Measurements from ENCODE around the gene KRTAP5-1. TPM values are rescaled to one million over a fixed set of nuclear protein-coding genes. Genes with fewer than 3 reads are reported as not detected.

KRTAP5-1 gene
- polyA plus RNA-seq, 1 of the 3 experiments (the other 2 are of a cell fraction), result not detected

DNA sequence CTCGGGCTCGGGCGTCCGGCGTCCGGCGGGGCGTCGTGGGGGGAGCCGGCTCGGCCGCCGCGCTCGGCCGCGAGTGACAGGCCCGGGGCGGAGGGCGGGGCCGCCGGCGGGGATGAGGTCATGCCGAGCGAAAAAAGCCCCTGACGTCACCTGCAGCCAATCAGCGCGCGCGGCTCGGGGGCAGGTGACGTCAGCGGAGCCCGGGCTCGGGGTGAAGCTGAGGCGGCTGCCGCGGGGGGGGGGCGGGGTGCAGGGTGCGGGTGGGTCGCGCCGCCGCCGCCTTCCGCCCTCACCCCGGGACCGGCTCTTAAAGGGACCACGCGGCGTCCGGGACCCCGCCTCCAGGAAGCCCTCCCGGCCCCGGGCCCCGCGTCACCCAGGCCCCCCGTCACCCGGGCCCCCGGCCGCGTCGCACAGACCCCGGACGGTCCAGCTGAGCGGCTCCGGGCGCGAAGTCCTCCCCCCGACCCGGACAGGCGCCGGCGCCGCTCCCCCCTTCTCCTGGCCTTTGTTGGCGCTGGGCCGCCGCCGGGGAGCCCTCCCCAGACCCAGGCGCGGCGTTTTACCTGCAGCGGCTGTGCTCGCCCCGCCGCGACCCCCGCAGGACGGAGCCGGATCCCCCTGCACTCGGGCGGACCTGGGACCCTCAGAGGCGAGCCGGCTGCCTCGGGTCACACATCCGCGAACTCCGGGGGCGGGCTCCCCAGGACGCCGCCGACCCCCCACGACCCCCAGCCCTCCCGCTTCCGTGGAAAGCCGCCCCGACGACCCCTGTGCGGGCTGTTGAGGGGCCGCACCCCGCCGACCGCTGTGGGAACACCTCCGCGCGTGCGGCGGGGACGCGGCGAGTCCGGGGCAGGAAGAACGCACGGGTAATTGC lies 12.6 kb downstream of the KRTAP5-1 start, which contains the start of gene DUSP8 (continued):
- TF ChIP-seq MXI1 (IDR thresholded peaks at IDR 0.05; ENCODE audit: low read depth, low read length), result no peak
- TF ChIP-seq FOXJ3 (CRISPR knock-in tag; IDR thresholded peaks at IDR 0.05), result no peak
- TF ChIP-seq EP300 (IDR thresholded peaks at IDR 0.05; ENCODE audit: borderline replicate concordance in 1 of 2, low read depth in 1 of 2, low read length in 1 of 2), result no peak
- TF ChIP-seq, protein P1, sequence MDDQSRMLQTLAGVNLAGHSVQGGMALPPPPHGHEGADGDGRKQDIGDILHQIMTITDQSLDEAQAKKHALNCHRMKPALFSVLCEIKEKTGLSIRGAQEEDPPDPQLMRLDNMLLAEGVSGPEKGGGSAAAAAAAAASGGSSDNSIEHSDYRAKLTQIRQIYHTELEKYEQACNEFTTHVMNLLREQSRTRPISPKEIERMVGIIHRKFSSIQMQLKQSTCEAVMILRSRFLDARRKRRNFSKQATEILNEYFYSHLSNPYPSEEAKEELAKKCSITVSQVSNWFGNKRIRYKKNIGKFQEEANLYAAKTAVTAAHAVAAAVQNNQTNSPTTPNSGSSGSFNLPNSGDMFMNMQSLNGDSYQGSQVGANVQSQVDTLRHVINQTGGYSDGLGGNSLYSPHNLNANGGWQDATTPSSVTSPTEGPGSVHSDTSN (IDR thresholded peaks at IDR 0.05), result peak; percentile 29; the same call in 1 of the 2 replicates
- TF ChIP-seq, protein P2, sequence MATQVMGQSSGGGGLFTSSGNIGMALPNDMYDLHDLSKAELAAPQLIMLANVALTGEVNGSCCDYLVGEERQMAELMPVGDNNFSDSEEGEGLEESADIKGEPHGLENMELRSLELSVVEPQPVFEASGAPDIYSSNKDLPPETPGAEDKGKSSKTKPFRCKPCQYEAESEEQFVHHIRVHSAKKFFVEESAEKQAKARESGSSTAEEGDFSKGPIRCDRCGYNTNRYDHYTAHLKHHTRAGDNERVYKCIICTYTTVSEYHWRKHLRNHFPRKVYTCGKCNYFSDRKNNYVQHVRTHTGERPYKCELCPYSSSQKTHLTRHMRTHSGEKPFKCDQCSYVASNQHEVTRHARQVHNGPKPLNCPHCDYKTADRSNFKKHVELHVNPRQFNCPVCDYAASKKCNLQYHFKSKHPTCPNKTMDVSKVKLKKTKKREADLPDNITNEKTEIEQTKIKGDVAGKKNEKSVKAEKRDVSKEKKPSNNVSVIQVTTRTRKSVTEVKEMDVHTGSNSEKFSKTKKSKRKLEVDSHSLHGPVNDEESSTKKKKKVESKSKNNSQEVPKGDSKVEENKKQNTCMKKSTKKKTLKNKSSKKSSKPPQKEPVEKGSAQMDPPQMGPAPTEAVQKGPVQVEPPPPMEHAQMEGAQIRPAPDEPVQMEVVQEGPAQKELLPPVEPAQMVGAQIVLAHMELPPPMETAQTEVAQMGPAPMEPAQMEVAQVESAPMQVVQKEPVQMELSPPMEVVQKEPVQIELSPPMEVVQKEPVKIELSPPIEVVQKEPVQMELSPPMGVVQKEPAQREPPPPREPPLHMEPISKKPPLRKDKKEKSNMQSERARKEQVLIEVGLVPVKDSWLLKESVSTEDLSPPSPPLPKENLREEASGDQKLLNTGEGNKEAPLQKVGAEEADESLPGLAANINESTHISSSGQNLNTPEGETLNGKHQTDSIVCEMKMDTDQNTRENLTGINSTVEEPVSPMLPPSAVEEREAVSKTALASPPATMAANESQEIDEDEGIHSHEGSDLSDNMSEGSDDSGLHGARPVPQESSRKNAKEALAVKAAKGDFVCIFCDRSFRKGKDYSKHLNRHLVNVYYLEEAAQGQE (IDR thresholded peaks at IDR 0.05; ENCODE audit: low read depth, low read length), result no peak
- TF ChIP-seq ZBTB33 (IDR thresholded peaks at IDR 0.05; ENCODE audit: borderline replicate concordance, low read depth), result no peak
- TF ChIP-seq NRF1 (IDR thresholded peaks at IDR 0.05; ENCODE audit: low read depth, low read length), result no peak
- no peak for TF ChIP-seq RCOR1 (IDR thresholded peaks at IDR 0.05; ENCODE audit: low read length)
- TF ChIP-seq FOSL2 (IDR thresholded peaks at IDR 0.05; ENCODE audit: borderline replicate concordance, low read depth), result 0 out of 2 replicates have a peak, but pooled peaks have one; percentile 7

- Histone ChIP-seq H3F3A (replicated peaks; ENCODE audit: insufficient read depth) (no peaks in the 10 kb centered on the region), H3K4me2 (no peak overlapping the region), H3K79me2 (ENCODE audit: insufficient read depth) (no peaks in the 10 kb centered on the region), H2AFZ (ENCODE audit: low read depth) (no peak overlapping the region), H3K9ac (no peak overlapping the region), H3K36me3 (replicated peaks in 1 of 2; ENCODE audit: control insufficient read depth in 1 of 2, insufficient read depth in 2 of 2, low read length in 1 of 2) (no peaks in the 10 kb centered on the region), H3K27me3 (ENCODE audit: insufficient read depth) (peaks cover 4% of the 10 kb centered on the region; the same call in 1 of the 2 replicates), H3K9me2 (no peaks in the 10 kb centered on the region), H3K9me3 (no peaks in the 10 kb centered on the region), H4K20me1 (ENCODE audit: insufficient read depth) (peaks cover 20% of the 10 kb centered on the region), H3K4me3 (ENCODE audit: low read depth in 2 of 2, low read length in 1 of 2) (peak overlapping the region in 1 of 2 experiments; percentile 57; a peak in 2 of 4 replicates), H3K27ac (ENCODE audit: low read depth in 2 of 2, low read length in 1 of 2) (peak overlapping the region in 1 of 2 experiments; percentile 81; a peak in 1 of 4 replicates), H3K4me1 (ENCODE audit: control insufficient read depth in 1 of 2, insufficient read depth in 2 of 2, low read depth in 1 of 2, low read length in 1 of 2) (peaks cover 0 to 35% of the 10 kb centered on the region in 2 experiments; a peak in 1 of 4 replicates)
- no peak for DNase-seq
- no CpG with 5 or more reads among the region's 91 CpGs for WGBS (ENCODE audit: low lambda C conversion rate)
- ChIA-PET CTCF (interaction anchor here (18.1 kb wide), 1 partner anchor 26 kb away, joined by 398 read pairs; no protein-coding TSS in a partner anchor), POLR2A (no interaction called here)
- no peak for TF ChIP-seq RXRA (IDR thresholded peaks at IDR 0.05; ENCODE audit: borderline replicate concordance, low read depth)
- no peak for TF ChIP-seq JUND (IDR thresholded peaks at IDR 0.05)
- TF ChIP-seq MAX (IDR thresholded peaks at IDR 0.05; ENCODE audit: low read depth), result no peak
- TF ChIP-seq RAD21 (IDR thresholded peaks at IDR 0.05; ENCODE audit: low read length), result no peak
- TF ChIP-seq FOSL2 (IDR thresholded peaks at IDR 0.05; ENCODE audit: borderline replicate concordance, low read depth), result no peak
- TF ChIP-seq, protein P2 (IDR thresholded peaks at IDR 0.05; ENCODE audit: low read depth, low read length), result no peak
- TF ChIP-seq TCF12 (IDR thresholded peaks at IDR 0.05), result no peak
- TF ChIP-seq YY1 (IDR thresholded peaks at IDR 0.05; ENCODE audit: low read depth), result no peak
- no peak for TF ChIP-seq TAF1 (IDR thresholded peaks at IDR 0.05; ENCODE audit: borderline replicate concordance, low read depth, low read length)
- TF ChIP-seq RFX5 (IDR thresholded peaks at IDR 0.05; ENCODE audit: low read length), result no peak
- TF ChIP-seq, protein P1 (IDR thresholded peaks at IDR 0.05), result no peak
Observed at GRCh38 chr11:1571760-1572196, 13.3 kb downstream of the KRTAP5-1 start.

Data from SK-N-SH (cell line).